GM12878 (cell line): ENCODE data around the gene HNRNPU. TPM values are rescaled to one million over a fixed set of nuclear protein-coding genes. Genes with fewer than 3 reads are reported as not detected.

Source experiments
- ATAC-seq: fragments of 200-7000 bp; cut with Tn5 transposase; 3 replicates; pipeline ENCODE4 v1.9.1; 2020; ENCODE audit warnings: mild to moderate bottlenecking, moderate library complexity
- BruUV-seq: library from RNA; stranded (reverse); fragments of 400-500 nt; replicated peaks from 2 replicates; lab custom pipeline; 2021; lab: Mats Ljungman, UMichigan
- CTCF ChIA-PET: fragments of 300-600 bp; sonication (Branson Sonifier 250); formaldehyde crosslinking; extraction: SDS; loops from one replicate; lab custom pipeline; 2021; ENCODE audit warnings: inconsistent platforms; lab: Yijun Ruan, JAX
- POLR2A ChIA-PET: fragments of 350-600 bp; formaldehyde crosslinking; extraction: SDS; loops from one replicate; lab custom pipeline; 2021; ENCODE audit warnings: inconsistent platforms; lab: Charles Lee
- RAD21 ChIA-PET: fragments of 300-600 bp; sonication (Branson Sonifier 250); formaldehyde crosslinking; loops from one replicate; lab custom pipeline; 2023; ENCODE audit warnings: antibody characterized with exemption; ENCODE audit not compliant: unreplicated experiment; lab: Charles Lee
- SMC1A ChIA-PET: fragments of 300-600 bp; sonication (Branson Sonifier 250); formaldehyde crosslinking; loops from one replicate; lab custom pipeline; 2023; ENCODE audit not compliant: unreplicated experiment, uncharacterized antibody; lab: Charles Lee
- DNase-seq: peaks from one replicate; pipeline ENCODE4 v3.0.0-alpha.2; 2011; ENCODE audit warnings: low read depth, low spot score
- FAIRE-seq: peaks from 3 replicates; lab custom pipeline; 2011; peaks lifted over from hg19 to GRCh38; lab: Jason Lieb, UNC
- H2AFZ ChIP-seq: 2 replicates; pipeline ENCODE4 v1.6.0; 2011; ENCODE audit warnings: low read depth, low read length, control low read depth; ENCODE audit not compliant: control insufficient read depth
- H3K27ac ChIP-seq: 2 replicates; pipeline ENCODE4 v1.5.1; 2011; ENCODE audit warnings: control low read depth; ENCODE audit not compliant: control insufficient read depth, insufficient read depth
- H3K27me3 ChIP-seq, 2 experiments: replicated peaks in 1 of 2; 2 replicates each; pipeline versions ENCODE4 v1.6.0 to v1.6.1; 2011; ENCODE audit warnings: low read length in 1 of 2; ENCODE audit not compliant: control insufficient read depth in 2 of 2, insufficient read depth in 2 of 2
- H3K36me3 ChIP-seq, 2 experiments: 2 replicates each; pipeline ENCODE4 v1.5.1; 2011; ENCODE audit warnings: low read length in 1 of 2; ENCODE audit not compliant: control insufficient read depth in 2 of 2, insufficient read depth in 2 of 2
- H3K4me1 ChIP-seq: 2 replicates; pipeline ENCODE4 v1.6.1; 2011; ENCODE audit warnings: mild to moderate bottlenecking, low read length, moderate library complexity, mixed read lengths; ENCODE audit not compliant: control insufficient read depth, insufficient read depth
- H3K4me2 ChIP-seq: 2 replicates; pipeline ENCODE4 v1.6.0; 2011; ENCODE audit warnings: control low read depth; ENCODE audit not compliant: control insufficient read depth, insufficient read depth
- H3K4me3 ChIP-seq: fragments of 200-600 bp; sonication (generic); 2 replicates; pipeline ENCODE4 v1.5.1; 2016
- H3K79me2 ChIP-seq: 2 replicates; pipeline ENCODE4 v1.6.0; 2011; ENCODE audit warnings: low read length; ENCODE audit not compliant: control insufficient read depth, insufficient read depth
- H3K9ac ChIP-seq: 2 replicates; pipeline ENCODE4 v1.8.0; 2011; ENCODE audit warnings: low read length, control low read depth, mixed read lengths; ENCODE audit not compliant: control insufficient read depth, insufficient read depth
- H3K9me3 ChIP-seq: replicated peaks from 3 replicates; pipeline ENCODE4 v1.5.1; 2011; ENCODE audit warnings: mild to moderate bottlenecking, low read length; ENCODE audit not compliant: control insufficient read depth, insufficient read depth
- H4K20me1 ChIP-seq: 2 replicates; pipeline ENCODE4 v1.6.0; 2011; ENCODE audit not compliant: control insufficient read depth, insufficient read depth
- BHLHE40 ChIP-seq, 2 experiments: fragments of 450-650 bp in 1 of 2; IDR thresholded peaks; 2 replicates each; pipeline ENCODE4 v1.6.1; 2011 to 2017; ENCODE audit warnings: low read depth in 2 of 2, borderline replicate concordance in 1 of 2, improper control_type of control experiment in 1 of 2, low read length in 1 of 2, mild to moderate bottlenecking in 1 of 2
- CBFB ChIP-seq: IDR thresholded peaks from 2 replicates; pipeline ENCODE4 v1.6.1; 2016; ENCODE audit warnings: antibody characterized with exemption, low read depth
- CBX5 ChIP-seq: sonication (generic); IDR thresholded peaks from 2 replicates; pipeline ENCODE4 v1.6.1; 2016; ENCODE audit warnings: low read depth, moderate library complexity, mild to moderate bottlenecking, inconsistent platforms
- CHD1 ChIP-seq: IDR thresholded peaks from 2 replicates; pipeline ENCODE4 v1.6.1; 2012; ENCODE audit warnings: low read depth, low read length, improper control_type of control experiment
- ETV6 ChIP-seq, 2 experiments: fragments of 450-650 bp in 1 of 2; IDR thresholded peaks in 1 of 2; conservative IDR thresholded peaks in 1 of 2; 2 replicates each; pipeline ENCODE4 v1.6.1; 2014; ENCODE audit warnings: antibody characterized with exemption in 1 of 2, borderline replicate concordance in 1 of 2, low read depth in 1 of 2, mild to moderate bottlenecking in 1 of 2, moderate library complexity in 1 of 2
- FOS ChIP-seq: IDR thresholded peaks from 3 replicates; pipeline ENCODE4 v1.6.1; 2011; ENCODE audit warnings: borderline replicate concordance; ENCODE audit not compliant: insufficient read length; ENCODE audit errors: extremely low read depth
- IKZF2 ChIP-seq, 2 experiments: fragments of 450-650 bp; IDR thresholded peaks; 2 replicates each; pipeline ENCODE4 v1.6.1; 2017; ENCODE audit warnings: mild to moderate bottlenecking in 2 of 2, moderate library complexity in 2 of 2
- MEF2B ChIP-seq: fragments of 450-650 bp; IDR thresholded peaks from 2 replicates; pipeline ENCODE4 v1.6.1; 2018; ENCODE audit warnings: mild to moderate bottlenecking, moderate library complexity; ENCODE audit not compliant: partially characterized antibody, poor library complexity, severe bottlenecking
- NFYB ChIP-seq: IDR thresholded peaks from 2 replicates; pipeline ENCODE4 v1.6.1; 2011; ENCODE audit warnings: low read depth, mild to moderate bottlenecking, low read length, improper control_type of control experiment, moderate library complexity; ENCODE audit not compliant: insufficient read depth
- POLR2A ChIP-seq: IDR thresholded peaks from 2 replicates; pipeline ENCODE4 v1.6.1; 2011; ENCODE audit warnings: low read depth, mild to moderate bottlenecking, low read length
- POLR2AphosphoS2 ChIP-seq: IDR thresholded peaks from 2 replicates; pipeline ENCODE4 v1.6.1; 2011; ENCODE audit warnings: low read depth, mild to moderate bottlenecking, low read length, improper control_type of control experiment, moderate library complexity
- RFX5 ChIP-seq: IDR thresholded peaks from 2 replicates; pipeline ENCODE4 v1.6.1; 2011; ENCODE audit warnings: low read depth, low read length, improper control_type of control experiment
- SIN3A ChIP-seq: IDR thresholded peaks from 2 replicates; pipeline ENCODE4 v1.6.1; 2012; ENCODE audit warnings: low read depth, low read length, improper control_type of control experiment
- SMC3 ChIP-seq: IDR thresholded peaks from 2 replicates; pipeline ENCODE4 v1.6.1; 2011; ENCODE audit warnings: low read length, improper control_type of control experiment, borderline replicate concordance
- SPI1 ChIP-seq: IDR thresholded peaks from 2 replicates; pipeline ENCODE4 v1.6.1; 2011; ENCODE audit warnings: low read depth, mild to moderate bottlenecking, low read length, moderate library complexity, borderline replicate concordance; ENCODE audit not compliant: insufficient read depth
- SRF ChIP-seq, 2 experiments: IDR thresholded peaks; 2 replicates each; pipeline ENCODE4 v1.6.1; 2011; ENCODE audit warnings: low read depth in 2 of 2, low read length in 2 of 2, mild to moderate bottlenecking in 1 of 2, moderate library complexity in 1 of 2
- TARDBP ChIP-seq: IDR thresholded peaks from 2 replicates; pipeline ENCODE4 v1.6.1; 2016; ENCODE audit warnings: borderline replicate concordance
- ZNF384 ChIP-seq: IDR thresholded peaks from 2 replicates; pipeline ENCODE4 v1.6.1; 2012; ENCODE audit warnings: low read depth, mild to moderate bottlenecking, low read length, improper control_type of control experiment, borderline replicate concordance
- WGBS: methylation state at CpG from one replicate; pipeline ENCODE4 v1.1.6; 2016; ENCODE audit warnings: low lambda C conversion rate; ENCODE audit not compliant: insufficient replicate concordance, insufficient coverage; ENCODE audit errors: missing lambda C conversion rate; 5-methylcytosine and 5-hydroxymethylcytosine counted together
- in situ Hi-C: fragments of 300-500 bp; cut with MboI; formaldehyde crosslinking; loops from 9 replicates; pipeline ENCODE4 v1.14.3; 2018; ENCODE audit warnings: mixed read lengths
- intact Hi-C: fragments of 100-400 bp; cut with micrococcal nuclease; formaldehyde crosslinking; loops from one replicate; pipeline ENCODE4 v1.14.2; 2022; ENCODE audit not compliant: unreplicated experiment
- polyA plus RNA-seq, 11 experiments: library from polyadenylated mRNA; depleted of rRNA in 4 of 11; unstranded in 6 of 11; stranded (reverse) in 5 of 11; fragments of >200 nt; fragmentation: Nextera tagmentation in 4 of 11; fragmentation: Illumina TruSeq in 1 of 11; extraction: Ambion mirVana in 4 of 11; extraction: Trizol in 1 of 11; gene quantifications; 1 replicate in 1 of 11; 2 replicates in 10 of 11; pipeline versions ENCODE4 v1.2.1 to v1.2.3, GENCODE V29; 2011 to 2016; ENCODE audit warnings: inconsistent platforms in 2 of 11, missing spikeins in 2 of 11, low read depth in 1 of 11
- total RNA-seq, 4 experiments: library from RNA; depleted of rRNA in 3 of 4; stranded (reverse); fragments of >200 nt in 3 of 4; fragmentation: Illumina TruSeq in 1 of 4; extraction: Trizol in 1 of 4; gene quantifications; 2 replicates each; pipeline versions ENCODE4 v1.2.1 to v1.2.3, GENCODE V29; 2013 to 2021

The HNRNPU gene
- total and polyA plus RNA-seq, 10 of the 15 experiments (the other 5 are each of a cell fraction or from before 2014, with no cell fraction given) = 163 to 569 (median 420) TPM

GRCh38 chr1:244807138-244807537, 57.2 kb downstream of the HNRNPU start:
- H3K4me3 ChIP-seq = no peak overlapping the region
- no peak overlapping the region for H2AFZ ChIP-seq
- no TSS peak for BruUV-seq
- FAIRE-seq (no peak), DNase-seq (no peak)
- in situ Hi-C loops = no loop called here
- ChIA-PET RAD21 (interaction anchor here (1.2 kb wide), 1 partner anchor 235 kb away, joined by 3 read pairs; no protein-coding TSS in a partner anchor), POLR2A (no interaction called here)
- TF ChIP-seq SPI1 (no peak), TARDBP (no peak)
- TF ChIP-seq, all 136 proteins: peak for 0
- H3K36me3 ChIP-seq = no peaks in the 10 kb centered on the region
- no peaks in the 10 kb centered on the region for H3K27me3 ChIP-seq
- intact Hi-C loops = no loop called here
- CTCF ChIA-PET = interaction anchor here (0.7 to 1.4 kb wide), 2 partner anchors 120 to 235 kb away, joined by 3 to 4 read pairs; no protein-coding TSS in a partner anchor
- SMC1A ChIA-PET = interaction anchor here (1.4 to 2.9 kb wide), 2 partner anchors 48 to 235 kb away, joined by 3 to 15 read pairs; no protein-coding TSS in a partner anchor
- no peaks in the 10 kb centered on the region for H4K20me1 ChIP-seq
- ATAC-seq = no peak
- H3K79me2 ChIP-seq = no peaks in the 10 kb centered on the region
- H3K27ac ChIP-seq = no peak overlapping the region
- no peaks in the 10 kb centered on the region for H3K9me3 ChIP-seq
- H3K4me2 ChIP-seq = no peak overlapping the region
- no peak overlapping the region for H3K9ac ChIP-seq
- no peaks in the 10 kb centered on the region for H3K4me1 ChIP-seq

- no peak overlapping the region for H3K4me2 ChIP-seq
- no peak for ATAC-seq
- H3K4me3 ChIP-seq = no peak overlapping the region
- H3K9me3 ChIP-seq = no peaks in the 10 kb centered on the region
- DNase-seq = no peak
- TF ChIP-seq POLR2AphosphoS2 (no peak), RFX5 (no peak), BHLHE40 (IDR thresholded peaks at IDR 0.05; ENCODE audit: borderline replicate concordance in 1 of 2, low read depth in 2 of 2, low read length in 1 of 2) (no peak), ZNF384 (no peak), NFYB (no peak), SMC3 (no peak), CHD1 (no peak), CBFB (no peak), ETV6 (conservative IDR thresholded peaks at IDR 0.05 in 1 of 2, IDR thresholded peaks at IDR 0.05 in 1 of 2; ENCODE audit: borderline replicate concordance in 1 of 2, low read depth in 1 of 2) (no peak), SIN3A (no peak), SRF (IDR thresholded peaks at IDR 0.05; ENCODE audit: low read depth in 2 of 2, low read length in 2 of 2) (no peak), IKZF2 (IDR thresholded peaks at IDR 0.05) (no peak), FOS (no peak), POLR2A (no peak), MEF2B (no peak), CBX5 (no peak)
- H4K20me1 ChIP-seq = no peaks in the 10 kb centered on the region
- RAD21 ChIA-PET = no interaction called here
- intact Hi-C loops (no loop called here), in situ Hi-C loops (loop anchor here (5.0 kb wide), 1 partner anchor 237 kb away; no protein-coding TSS in a partner anchor)
- H2AFZ ChIP-seq = no peak overlapping the region
- no peaks in the 10 kb centered on the region for H3K36me3 ChIP-seq
- POLR2A ChIA-PET = no interaction called here
- no peaks in the 10 kb centered on the region for H3K79me2 ChIP-seq
- H3K27me3 ChIP-seq = no peaks in the 10 kb centered on the region
- CTCF ChIA-PET = interaction anchor here (10.3 kb wide), 1 partner anchor 238 kb away, joined by 239 read pairs; no protein-coding TSS in a partner anchor
- no TSS peak for BruUV-seq
- no peak overlapping the region for H3K27ac ChIP-seq
- SMC1A ChIA-PET = interaction anchor here (0.5 to 4.9 kb wide), 2 partner anchors 12 to 238 kb away, joined by 3 to 91 read pairs; no protein-coding TSS in a partner anchor
- WGBS = 74% methylated on average over 8 of the region's 8 CpGs
- H3K4me1 ChIP-seq = no peaks in the 10 kb centered on the region
- no peak for FAIRE-seq
- no peak overlapping the region for H3K9ac ChIP-seq
Measured at GRCh38 chr1:244804841-244805240, 59.5 kb downstream of the HNRNPU start.
